Motor neuron (in vitro differentiated cells): ENCODE data around the gene SLC16A11. TPM values are rescaled to one million over a fixed set of nuclear protein-coding genes. Genes with fewer than 3 reads are reported as not detected.
"Not testable (repeated sequence)": the region's sequence is repeated elsewhere in the genome, so short reads cannot be mapped to it uniquely, and the experiment has no call there.

Experiments
- ATAC-seq, 8 experiments: fragments of 200-7000 bp; cut with Tn5 transposase; replicated peaks in 6 of 8; 2 replicates each; pipeline ENCODE4 v1.8.0; 2021; ENCODE audit warnings: mild to moderate bottlenecking in 8 of 8, moderate library complexity in 8 of 8
- H3K27ac ChIP-seq, 2 donors: fragments of 250-450 bp; sonication (Bioruptor Pico); 2 replicates each; pipeline ENCODE4 v1.9.0; 2021; ENCODE audit warnings: antibody characterized with exemption in 2 of 2, mild to moderate bottlenecking in 2 of 2, moderate library complexity in 1 of 2
- H3K4me1 ChIP-seq, 2 donors: fragments of 250-450 bp; sonication (Bioruptor Pico); replicated peaks in 1 of 2; 2 replicates each; pipeline ENCODE4 v1.6.1; 2021; ENCODE audit warnings: antibody characterized with exemption in 2 of 2, mild to moderate bottlenecking in 2 of 2, moderate library complexity in 1 of 2
- H3K4me3 ChIP-seq, 5 donors: fragments of 250-450 bp; sonication (Bioruptor Pico); 2 replicates each; pipeline ENCODE4 v1.9.0; 2021; ENCODE audit warnings: antibody characterized with exemption in 5 of 5, mild to moderate bottlenecking in 5 of 5, moderate library complexity in 4 of 5
- WGBS, 10 experiments: fragments of 450-650 bp; shearing (Covaris generic); methylation state at CpG; one replicate each; pipeline ENCODE4 v1.0.0; 2022; 5-methylcytosine and 5-hydroxymethylcytosine counted together
- in situ Hi-C, 9 experiments: fragments of 400-800 bp; cut with MboI; loops; one replicate each; pipeline ENCODE4 v1.15.0; 2021; ENCODE audit warnings: low sequenced_read_pairs in 9 of 9, low pct_unique_long_range_greater_than_20kb in 2 of 9; ENCODE audit not compliant: unreplicated experiment in 9 of 9
- total RNA-seq, 8 experiments: library from RNA; unstranded; fragments of 300-600 nt; gene quantifications; 2 replicates each; pipeline versions ENCODE4 v1.2.3 to v1.2.4, GENCODE V29; 2022

SLC16A11 gene
- 1 to 10 TPM in 2 of 8 experiments, under 1 TPM in 6; 0.17 to 1.9 (median 0.34) TPM for total RNA-seq

- H3K4me1 ChIP-seq, result peaks cover 13 to 42% of the 10 kb centered on the region in 2 donors
- H3K27ac ChIP-seq, result no peak within 1 kb of the TSS
- H3K4me3 ChIP-seq, result peak within 1 kb of the TSS in 4 of 5 donors; percentile 2 to 22 (median 16)
- ATAC-seq, result peak; percentile 45 to 82 (median 72)
- in situ Hi-C loops, result loop anchor here in 6 of 9 experiments (10.0 to 25.0 kb wide), 5 partner anchors 91 to 519 kb away; partner anchors contain the start of genes SENP3 (in 1 of the 6), SLC2A4 (in 1 of the 6), TNFSF13 (in 1 of the 6) and YBX2 (in 1 of the 6)
- WGBS, 10 experiments, result 3 to 14% (median 6%) methylated on average over 5 to 7 of the region's 58 CpGs; no CpG with 5 or more reads in 7 of the 10 experiments
Observed at GRCh38 chr17:7043497-7044198, at the start of gene SLC16A11. Gene SLC16A11 (minus strand): TSS chr17:7044092. CDS start chr17:7043513, 579 bp downstream.

GRCh38 chr17:7091311-7092005, 47.6 kb upstream of the SLC16A11 start:
- H3K4me3 ChIP-seq, in situ Hi-C loops, H3K4me1 ChIP-seq, H3K27ac ChIP-seq, ATAC-seq: not testable (repeated sequence)
- WGBS, 10 experiments, result 0 to 88% (median 78%) methylated on average over 3 to 13 of the region's 28 CpGs

- 20 to 100% (median 87%) methylated on average over 1 to 6 of the region's 6 CpGs; no CpG with 5 or more reads in 3 of the 10 experiments for WGBS, 10 experiments
- H3K27ac ChIP-seq, H3K4me1 ChIP-seq, ATAC-seq, H3K4me3 ChIP-seq, in situ Hi-C loops: not testable (repeated sequence)
Observed at GRCh38 chr17:7089570-7089969, 45.7 kb upstream of the SLC16A11 start.

- H3K4me3 ChIP-seq, H3K4me1 ChIP-seq, ATAC-seq, H3K27ac ChIP-seq, in situ Hi-C loops: not testable (repeated sequence)
- 14 to 100% (median 58%) methylated on average over 1 to 3 of the region's 4 CpGs; no CpG with 5 or more reads in 5 of the 10 experiments for WGBS, 10 experiments
Observed at GRCh38 chr17:7088442-7088841, 44.5 kb upstream of the SLC16A11 start.

GRCh38 chr17:7084088-7084487, 40.2 kb upstream of the SLC16A11 start:
- WGBS, 10 experiments, result 5 to 100% (median 48%) methylated on average over 2 to 7 of the region's 7 CpGs
- no peak for ATAC-seq
- no peak overlapping the region for H3K4me3 ChIP-seq
- in situ Hi-C loops, result no loop called here
- H3K27ac ChIP-seq, result no peak overlapping the region
- H3K4me1 ChIP-seq, result peaks cover 0 to 4% of the 10 kb centered on the region in 2 donors

GRCh38 chr17:7083592-7083991, 39.7 kb upstream of the SLC16A11 start:
- Histone ChIP-seq H3K27ac (no peak overlapping the region), H3K4me3 (no peak overlapping the region), H3K4me1 (peaks cover 0 to 4% of the 10 kb centered on the region in 2 donors)
- 5 to 100% (median 60%) methylated on average over 1 to 4 of the region's 4 CpGs; no CpG with 5 or more reads in 1 of the 10 experiments for WGBS, 10 experiments
- in situ Hi-C loops, result no loop called here
- no peak for ATAC-seq

- Histone ChIP-seq H3K27ac (no peak overlapping the region), H3K4me1 (peaks cover 0 to 4% of the 10 kb centered on the region in 2 donors), H3K4me3 (no peak overlapping the region)
- in situ Hi-C loops, result no loop called here
- WGBS, 10 experiments, result 22 to 100% (median 90%) methylated on average over 1 to 13 of the region's 16 CpGs; no CpG with 5 or more reads in 1 of the 10 experiments
- ATAC-seq, result no peak
Observed at GRCh38 chr17:7081341-7082062, 37.6 kb upstream of the SLC16A11 start.

- no peak overlapping the region for H3K4me3 ChIP-seq
- in situ Hi-C loops, result no loop called here
- H3K4me1 ChIP-seq, result peaks cover 0 to 4% of the 10 kb centered on the region in 2 donors
- WGBS, 10 experiments, result 0 to 94% (median 78%) methylated on average over 2 to 10 of the region's 10 CpGs; no CpG with 5 or more reads in 2 of the 10 experiments
- H3K27ac ChIP-seq, result no peak overlapping the region
- ATAC-seq, result no peak
Observed at GRCh38 chr17:7080456-7081041, 36.7 kb upstream of the SLC16A11 start.

- 38 to 91% (median 60%) methylated on average over 1 to 11 of the region's 15 CpGs; no CpG with 5 or more reads in 3 of the 10 experiments for WGBS, 10 experiments
- H3K27ac ChIP-seq, result no peak within 1 kb of the TSS
- ATAC-seq, result no peak
- in situ Hi-C loops, result no loop called here
- peaks cover 0 to 4% of the 10 kb centered on the region in 2 donors for H3K4me1 ChIP-seq
- H3K4me3 ChIP-seq, result no peak within 1 kb of the TSS
Observed at GRCh38 chr17:7079581-7080455, 35.9 kb upstream of the SLC16A11 start, which contains the start of gene CLEC10A. Gene CLEC10A (minus strand): TSS chr17:7080251. CDS start chr17:7078812, 1,439 bp downstream.

GRCh38 chr17:7078711-7079110, 34.8 kb upstream of the SLC16A11 start:
- Histone ChIP-seq H3K27ac (no peak overlapping the region), H3K4me3 (no peak overlapping the region), H3K4me1 (no peaks in the 10 kb centered on the region)
- in situ Hi-C loops, result no loop called here
- ATAC-seq, result no peak
- 42 to 95% (median 77%) methylated on average over 1 to 8 of the region's 10 CpGs; no CpG with 5 or more reads in 2 of the 10 experiments for WGBS, 10 experiments

GRCh38 chr17:7077911-7078546, 34.1 kb upstream of the SLC16A11 start:
- in situ Hi-C loops, result no loop called here
- WGBS, 10 experiments, result 45% methylated on average over 2 of the region's 7 CpGs; no CpG with 5 or more reads in 9 of the 10 experiments
- Histone ChIP-seq H3K4me1 (no peaks in the 10 kb centered on the region), H3K4me3 (no peak overlapping the region), H3K27ac (no peak overlapping the region)
- no peak for ATAC-seq
